K562 (cell line): ENCODE data around the gene HSPB2. TPM values are rescaled to one million over a fixed set of nuclear protein-coding genes. Genes with fewer than 3 reads are reported as not detected.

Source experiments
- ATAC-seq: fragments of 200-7000 bp; cut with Tn5 transposase; 3 replicates; pipeline ENCODE4 v1.9.1; 2020; ENCODE audit warnings: moderate library complexity
- BruUV-seq: library from RNA; stranded (reverse); fragments of 400-500 nt; replicated peaks from 2 replicates; lab custom pipeline; 2021; lab: Mats Ljungman, UMichigan
- CTCF ChIA-PET: fragments of 300-600 bp; formaldehyde crosslinking; extraction: SDS; loops from one replicate; lab custom pipeline; 2021; ENCODE audit warnings: low intra/inter-chr PET ratio; lab: Yijun Ruan, JAX
- POLR2A ChIA-PET: fragments of 300-600, 350-650 bp; sonication (Branson Sonifier 250); formaldehyde crosslinking; extraction: SDS; loops from one replicate; lab custom pipeline; 2021; ENCODE audit warnings: antibody characterized with exemption, inconsistent platforms; lab: Yijun Ruan, JAX
- DNase-seq, 4 experiments: peaks; one replicate each; pipeline versions ENCODE4 v3.0.0 to v3.0.0-alpha.2; 2011 to 2018; ENCODE audit warnings: low spot score in 3 of 4, mixed read lengths in 3 of 4; ENCODE audit errors: extremely low read depth in 1 of 4
- FAIRE-seq: peaks from 2 replicates; lab custom pipeline; 2011; peaks lifted over from hg19 to GRCh38; lab: Jason Lieb, UNC
- H2AFZ ChIP-seq: 2 replicates; pipeline ENCODE4 v1.6.0; 2011; ENCODE audit warnings: low read depth, low read length, control low read depth, inconsistent platforms
- H3K27ac ChIP-seq: fragments of 200-600 bp; 3 replicates; pipeline ENCODE4 v1.8.0; 2011; ENCODE audit warnings: low read depth, mild to moderate bottlenecking, control low read depth, inconsistent platforms, low read length, moderate library complexity, mixed read lengths; ENCODE audit errors: extremely low read depth
- H3K27me3 ChIP-seq, 2 experiments: fragments of 300-600 bp in 1 of 2; 2 replicates in 1 of 2; 3 replicates in 1 of 2; pipeline versions ENCODE4 v1.6.0 to v1.8.0; 2011; ENCODE audit warnings: inconsistent platforms in 2 of 2, low read length in 2 of 2, mild to moderate bottlenecking in 1 of 2, mixed read lengths in 1 of 2, moderate library complexity in 1 of 2; ENCODE audit not compliant: control insufficient read depth in 2 of 2, insufficient read depth in 2 of 2
- H3K36me3 ChIP-seq: fragments of 300-600 bp; 3 replicates; pipeline ENCODE4 v1.8.0; 2011; ENCODE audit warnings: mild to moderate bottlenecking, low read length, inconsistent platforms; ENCODE audit not compliant: control insufficient read depth, insufficient read depth
- H3K4me1 ChIP-seq, 2 experiments: fragments of 200-600 bp in 1 of 2; replicated peaks in 1 of 2; 2 replicates in 1 of 2; 3 replicates in 1 of 2; pipeline versions ENCODE4 v1.5.1 to v1.8.0; 2011; ENCODE audit warnings: inconsistent platforms in 2 of 2, low read length in 2 of 2, mild to moderate bottlenecking in 1 of 2, mixed read lengths in 1 of 2, moderate library complexity in 1 of 2; ENCODE audit not compliant: control insufficient read depth in 2 of 2, insufficient read depth in 2 of 2
- H3K4me2 ChIP-seq: 2 replicates; pipeline ENCODE4 v1.6.1; 2011; ENCODE audit warnings: low read length, control low read depth, inconsistent platforms, mixed read lengths; ENCODE audit not compliant: insufficient read depth
- H3K4me3 ChIP-seq: fragments of 200-600 bp; sonication (generic), shearing (Covaris generic); 2 replicates; pipeline ENCODE4 v1.5.1; 2016; ENCODE audit warnings: control low read depth, inconsistent platforms
- H3K79me2 ChIP-seq: fragments of 200-600 bp; 3 replicates; pipeline ENCODE4 v1.8.0; 2011; ENCODE audit warnings: low read length, inconsistent platforms; ENCODE audit not compliant: control insufficient read depth, insufficient read depth
- H3K9ac ChIP-seq, 2 experiments: 2 replicates each; pipeline versions ENCODE4 v1.6.0 to v1.6.1; 2011; ENCODE audit warnings: low read depth in 2 of 2, low read length in 2 of 2, control low read depth in 1 of 2, inconsistent platforms in 1 of 2, mild to moderate bottlenecking in 1 of 2, mixed read lengths in 1 of 2; ENCODE audit not compliant: insufficient read depth in 1 of 2
- H3K9me1 ChIP-seq: one replicate; pipeline ENCODE4 v1.6.0; 2011; ENCODE audit warnings: inconsistent platforms, mild to moderate bottlenecking, low read length, moderate library complexity; ENCODE audit not compliant: control insufficient read depth, insufficient read depth
- H3K9me3 ChIP-seq: replicated peaks from 2 replicates; pipeline ENCODE4 v1.5.1; 2011; ENCODE audit warnings: low read depth, low read length, inconsistent platforms; ENCODE audit not compliant: control insufficient read depth, insufficient read depth
- H4K20me1 ChIP-seq: replicated peaks from 2 replicates; pipeline ENCODE4 v1.6.1; 2011; ENCODE audit warnings: low read length, inconsistent platforms, mixed read lengths; ENCODE audit not compliant: control insufficient read depth, insufficient read depth
- C11orf30 ChIP-seq: fragments of 450-650 bp; IDR thresholded peaks from 2 replicates; pipeline ENCODE4 v1.6.1; 2016; ENCODE audit warnings: low read depth, mild to moderate bottlenecking
- MAFG ChIP-seq: fragments of 450-650 bp; conservative IDR thresholded peaks from 2 replicates; pipeline ENCODE4 v1.6.1; 2016; ENCODE audit warnings: missing genetic modification characterization, missing compliant biosample characterization
- MGA ChIP-seq: fragments of 450-650 bp; IDR thresholded peaks from 2 replicates; pipeline ENCODE4 v1.6.1; 2016; ENCODE audit warnings: mild to moderate bottlenecking, moderate library complexity
- NFE2 ChIP-seq: IDR thresholded peaks from 2 replicates; pipeline ENCODE4 v1.6.1; 2014; ENCODE audit warnings: antibody characterized with exemption, low read depth
- NFE2L1 ChIP-seq: fragments of 450-650 bp; IDR thresholded peaks from 2 replicates; pipeline ENCODE4 v1.6.1; 2016; ENCODE audit warnings: missing genetic modification characterization, low read depth, mild to moderate bottlenecking, missing compliant biosample characterization, moderate library complexity, borderline replicate concordance
- ZNF316 ChIP-seq: fragments of 450-650 bp; IDR thresholded peaks from 2 replicates; pipeline ENCODE4 v1.6.1; 2016
- ZNF431 ChIP-seq: sonication (generic); formaldehyde crosslinking; IDR thresholded peaks from 2 replicates; pipeline ENCODE4 v1.8.0; 2022; ENCODE audit warnings: mild to moderate bottlenecking, missing genetic modification reagents
- WGBS: fragments of 100-300 bp; shearing (Covaris generic); methylation state at CpG from one replicate; pipeline ENCODE4 v1.1.6; 2016; ENCODE audit warnings: low coverage, mixed read lengths; ENCODE audit not compliant: insufficient coverage; ENCODE audit errors: missing lambda C conversion rate; 5-methylcytosine and 5-hydroxymethylcytosine counted together
- in situ Hi-C: fragments of 300-500 bp; cut with MboI; formaldehyde crosslinking; loops from 4 replicates; pipeline ENCODE4 v1.15.0; 2018; ENCODE audit warnings: inconsistent platforms, mixed read lengths
- intact Hi-C: fragments of 100-400 bp; cut with micrococcal nuclease; formaldehyde crosslinking; loops from 2 replicates; pipeline ENCODE4 v1.14.2; 2022
- polyA plus RNA-seq, 8 experiments: library from polyadenylated mRNA; depleted of rRNA in 4 of 8; stranded (reverse) in 5 of 8; unstranded in 3 of 8; fragments of >200 nt; fragmentation: Nextera tagmentation in 2 of 8; fragmentation: Illumina TruSeq in 1 of 8; extraction: Ambion mirVana in 2 of 8; extraction: Trizol in 1 of 8; gene quantifications; 2 replicates each; pipeline versions ENCODE4 v1.2.1 to v1.2.3, GENCODE V29; 2011 to 2014; ENCODE audit warnings: inconsistent platforms in 1 of 8, missing spikeins in 1 of 8
- total RNA-seq, 7 experiments: library from RNA; depleted of rRNA in 6 of 7; stranded (reverse); fragments of >200 nt in 6 of 7; fragmentation: Illumina TruSeq in 2 of 7; extraction: Trizol in 2 of 7; gene quantifications; 2 replicates each; pipeline versions ENCODE4 v1.2.1 to v1.2.3, GENCODE V29; 2011 to 2021; ENCODE audit warnings: low replicate concordance in 1 of 7

HSPB2 gene
- total and polyA plus RNA-seq, 9 of the 15 experiments (the other 6 are each of a cell fraction or from before 2014, with no cell fraction given), result 0.06 to 0.35 (median 0.11) TPM; not detected in 5

DNA sequence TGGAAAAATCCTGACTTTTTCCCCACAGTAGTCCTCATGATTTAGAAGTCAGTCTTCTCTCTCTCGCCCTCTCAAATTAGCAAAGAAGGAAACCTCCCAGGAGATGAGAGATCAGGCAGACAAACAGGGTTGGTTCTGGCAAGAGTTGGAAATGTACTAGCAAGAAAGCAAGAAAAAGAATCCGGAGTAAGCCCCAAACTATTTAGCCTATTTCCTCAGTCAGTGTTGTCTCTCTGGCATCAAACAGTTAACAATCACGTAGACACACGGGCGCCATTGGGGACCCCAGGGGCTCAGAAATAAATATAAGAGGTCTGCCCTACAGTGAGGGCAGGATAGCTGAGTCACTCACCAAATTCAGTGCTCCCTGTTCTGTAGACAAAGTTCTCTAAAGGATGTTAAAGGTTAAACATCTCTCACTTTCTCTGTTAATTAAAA lies 10.8 kb downstream of the HSPB2 start:
- ChIA-PET CTCF (no interaction called here), POLR2A (interaction anchor here (1.7 to 2.1 kb wide), 2 partner anchors 12 to 14 kb away, joined by 4 to 8 read pairs; partner anchors contain the start of genes CRYAB and DIXDC1)
- 34% methylated on average over 5 of the region's 5 CpGs for WGBS
- peaks cover 31 to 34% of the 10 kb centered on the region in 2 experiments for H3K4me1 ChIP-seq
- no peaks in the 10 kb centered on the region for H3K27me3 ChIP-seq
- ATAC-seq (no peak), DNase-seq (no peak)
- H3K9ac ChIP-seq, result peak overlapping the region; percentile 1 to 9; a peak in 1 of 4 replicates
- in situ Hi-C loops, result no loop called here
- no peaks in the 10 kb centered on the region for H3K79me2 ChIP-seq
- no TSS peak for BruUV-seq
- no peaks in the 10 kb centered on the region for H4K20me1 ChIP-seq
- no peaks in the 10 kb centered on the region for H3K9me3 ChIP-seq
- H3K27ac ChIP-seq, result 0 out of 3 replicates have a peak overlapping the region, but pooled peaks have one; percentile 4
- H3K36me3 ChIP-seq, result no peaks in the 10 kb centered on the region
- no peak overlapping the region for H3K4me2 ChIP-seq
- no peak overlapping the region for H3K4me3 ChIP-seq
- peak; percentile 33; the same call in 1 of the 2 replicates for TF ChIP-seq NFE2L1 (tag)
- TF ChIP-seq ZNF316, result peak; percentile 15; the same call in 1 of the 2 replicates
- no peak for TF ChIP-seq MGA
- no peak for TF ChIP-seq ZNF431 (CRISPR knock-in tag)
- 0 out of 2 replicates have a peak, but pooled peaks have one; percentile 41 for TF ChIP-seq C11orf30
- TF ChIP-seq NFE2, result peak; percentile 65
- peak; percentile 29; the same call in 1 of the 2 replicates for TF ChIP-seq MAFG
- TF ChIP-seq, all 486 proteins: peak for 5
- FAIRE-seq, result peak; percentile 26
- Histone ChIP-seq H2AFZ (peak overlapping the region; percentile 93), H3K9me1 (no peaks in the 10 kb centered on the region)
- intact Hi-C loops, result no loop called here
